GM19468 (cell line): ENCODE measurements around the gene PTPDC1.

ENCODE experiments used
- ATAC-seq: cut with Tn5 transposase; IDR thresholded peaks from one replicate; pipeline ENCODE4 v1.9.1; 2021; ENCODE audit warnings: mild to moderate bottlenecking, moderate library complexity, moderate number of reproducible peaks; ENCODE audit not compliant: unreplicated experiment; ENCODE audit errors: extremely low read depth

Gene PTPDC1

GRCh38 chr9:94139672-94140417 is 55.6 kb downstream of the PTPDC1 start:
- ATAC-seq: no peak

- no peak for ATAC-seq
These were observed 56.1 kb downstream of the PTPDC1 start for GRCh38 chr9:94140418-94140780.

GRCh38 chr9:94140791-94141790 is 56.8 kb downstream of the PTPDC1 start:
- no peak for ATAC-seq

GRCh38 chr9:94142353-94142752 is 58.1 kb downstream of the PTPDC1 start:
- ATAC-seq: no peak

- ATAC-seq: no peak
These were observed 60.1 kb downstream of the PTPDC1 start for GRCh38 chr9:94144394-94144793.

- ATAC-seq: no peak
These were observed 61.4 kb downstream of the PTPDC1 start for GRCh38 chr9:94145640-94146039.

GRCh38 chr9:94147776-94148175 is 63.5 kb downstream of the PTPDC1 start:
- no peak for ATAC-seq

- ATAC-seq: no peak
These were observed 64.2 kb downstream of the PTPDC1 start for GRCh38 chr9:94148419-94148818.

- no peak for ATAC-seq
These were observed 65.4 kb downstream of the PTPDC1 start for GRCh38 chr9:94149696-94150095.

- no peak for ATAC-seq
These were observed 66.1 kb downstream of the PTPDC1 start for GRCh38 chr9:94150279-94150828.

- ATAC-seq: no peak
These were observed 66.8 kb downstream of the PTPDC1 start for GRCh38 chr9:94150890-94151650.

GRCh38 chr9:94153905-94154304 is 69.6 kb downstream of the PTPDC1 start:
- ATAC-seq: no peak

- ATAC-seq: no peak
These were observed 72.2 kb downstream of the PTPDC1 start for GRCh38 chr9:94156348-94157049.

GRCh38 chr9:94157050-94157801 is 73.0 kb downstream of the PTPDC1 start:
- ATAC-seq: no peak
